ENCODE measurements around the gene LOC128125822. TPM values are rescaled to one million over a fixed set of nuclear protein-coding genes. Genes with fewer than 3 reads are reported as not detected.

The LOC128125822 gene

GRCh38 chr6:63609231-63609630, 37.0 kb downstream of the LOC128125822 start:
- no peak for TF ChIP-seq CTCF (IDR thresholded peaks at IDR 0.05; ENCODE audit: low read depth)

GRCh38 chr6:63610944-63611343, 38.7 kb downstream of the LOC128125822 start:
- TF ChIP-seq CTCF (IDR thresholded peaks at IDR 0.05; ENCODE audit: low read depth): no peak

- TF ChIP-seq CTCF (IDR thresholded peaks at IDR 0.05; ENCODE audit: low read depth): no peak
Observed at GRCh38 chr6:63611560-63611959, 39.3 kb downstream of the LOC128125822 start.

GRCh38 chr6:63615590-63615989, 43.3 kb downstream of the LOC128125822 start:
- no peak for TF ChIP-seq CTCF (IDR thresholded peaks at IDR 0.05; ENCODE audit: low read depth)

Small RNA genes lying within 50 kb of the gene (small RNA-seq; reads per million reads assigned to genes)
- not detected for gene AL513043.1

Other genes with a start within 250 kb of the LOC128125822 start
- gene PTP4A1, start within 50 bp of the LOC128125822 start, total RNA-seq: 10 to 100 TPM; 24.9 to 47.9 (median 32.5) TPM
- 100 to 1,000 TPM in 1 of 4 donors, 10 to 100 TPM in 3; 83.0 to 110 (median 91.3) TPM for gene PHF3, start 63.3 kb downstream of the LOC128125822 start, total RNA-seq